Upper lobe of left lung (tissue), 6 donors: ENCODE measurements around the gene TK2. TPM values are rescaled to one million over a fixed set of nuclear protein-coding genes. Genes with fewer than 3 reads are reported as not detected.

Source experiments
- ATAC-seq, 2 donors: fragments of 200-7000 bp; cut with Tn5 transposase; one replicate each; pipeline ENCODE4 v1.9.1; 2022; ENCODE audit warnings: mild to moderate bottlenecking in 2 of 2, moderate library complexity in 2 of 2; ENCODE audit not compliant: low FRiP score in 2 of 2
- DNase-seq, 2 donors: peaks; one replicate each; pipeline ENCODE4 v3.0.0-alpha.2; 2019 to 2020
- H3K27ac ChIP-seq, 4 donors: fragments of 200-600 bp; sonication (generic); one replicate each; pipeline ENCODE4 v1.5.1; 2016 to 2019
- H3K27me3 ChIP-seq, 4 donors: fragments of 200-600 bp; sonication (generic); one replicate each; pipeline ENCODE4 v1.5.1; 2017 to 2019
- H3K36me3 ChIP-seq, 4 donors: fragments of 200-600 bp; sonication (generic); one replicate each; pipeline ENCODE4 v1.5.1; 2016 to 2019
- H3K4me1 ChIP-seq, 4 donors: fragments of 200-600 bp; sonication (generic); one replicate each; pipeline ENCODE4 v1.5.1; 2018 to 2019
- H3K4me3 ChIP-seq, 4 donors: fragments of 200-600 bp; sonication (generic); one replicate each; pipeline ENCODE4 v1.5.1; 2017 to 2019; ENCODE audit warnings: mild to moderate bottlenecking in 2 of 4, moderate library complexity in 1 of 4
- H3K9me3 ChIP-seq, 4 donors: fragments of 200-600 bp; sonication (generic); one replicate each; pipeline ENCODE4 v1.5.1; 2018 to 2019
- CTCF ChIP-seq, 6 experiments: fragments of 450-650 bp in 4 of 6; fragments of 200-600 bp in 2 of 6; sonication (generic) in 2 of 6; IDR thresholded peaks; one replicate each; pipeline ENCODE4 v1.5.1; 2016 to 2019; ENCODE audit warnings: antibody characterized with exemption in 6 of 6
- EP300 ChIP-seq, 4 donors: sonication (generic); formaldehyde crosslinking; IDR thresholded peaks; one replicate each; pipeline ENCODE4 v1.5.1; 2017; ENCODE audit warnings: antibody characterized with exemption in 4 of 4, control low read depth in 2 of 4
- POLR2A ChIP-seq, 4 donors: fragments of 450-650 bp; IDR thresholded peaks; one replicate each; pipeline ENCODE4 v1.5.1; 2016 to 2017; ENCODE audit warnings: antibody characterized with exemption in 4 of 4, mild to moderate bottlenecking in 2 of 4
- POLR2AphosphoS5 ChIP-seq, 2 donors: sonication (generic); formaldehyde crosslinking; IDR thresholded peaks; one replicate each; pipeline ENCODE4 v1.5.1; 2017; ENCODE audit warnings: antibody characterized with exemption in 2 of 2
- WGBS, 2 donors: methylation state at CpG; one replicate each; pipeline ENCODE4 v1.1.5; 2017 to 2018; 5-methylcytosine and 5-hydroxymethylcytosine counted together
- total RNA-seq, 6 donors: library from RNA; depleted of rRNA in 4 of 6; stranded (reverse); fragments of >200 nt in 4 of 6; gene quantifications; one replicate each; pipeline versions ENCODE4 v1.1.0 to v1.2.1, GENCODE V29; 2016 to 2021
- donor health status: DM: no; HTN: no; CAD: no; lungs with moderate emphysema.
- donor health status: DM: no; HTN: yes; CAD: no; lungs with severe emphysema.

The TK2 gene
- total RNA-seq, 6 donors from 2014 or later, result 28.2 to 54.0 (median 36.6) TPM

DNA sequence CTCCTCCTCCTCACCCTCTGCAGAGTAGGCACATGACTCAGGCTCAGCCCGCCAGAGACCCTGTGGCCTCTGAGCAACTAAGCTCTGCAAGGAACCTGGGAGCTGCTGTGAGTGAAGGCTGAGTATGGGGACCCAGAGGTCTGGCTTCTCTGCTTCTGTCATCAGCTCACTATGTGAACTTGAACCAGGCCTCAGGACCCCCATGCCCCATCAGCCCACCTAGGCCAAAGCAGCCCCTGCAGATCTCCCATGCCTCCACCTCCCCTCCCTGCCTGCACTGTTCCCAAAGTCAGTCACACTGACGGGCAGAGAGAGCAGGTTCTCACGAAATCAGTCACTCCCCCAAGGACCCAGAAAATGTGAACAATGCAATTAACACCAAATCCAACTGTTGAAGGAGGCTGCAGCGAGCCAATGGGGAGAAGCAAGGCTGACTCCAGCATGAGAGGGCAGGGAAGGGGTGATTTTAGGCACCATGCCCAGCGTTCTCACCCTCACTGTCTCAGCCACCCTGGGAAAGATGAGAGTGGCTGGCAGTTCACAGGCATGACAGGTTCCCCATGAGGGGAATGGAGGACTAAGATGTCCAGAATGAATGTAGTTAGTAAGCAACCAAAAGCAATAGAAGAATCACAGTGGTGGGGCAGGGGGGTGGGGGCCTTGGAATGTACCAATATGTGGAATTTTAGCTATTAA lies 62.2 kb downstream of the TK2 start:
- no peak for ATAC-seq
- DNase-seq, result no peak
- peak overlapping the region in 3 of 4 donors; percentile 53 to 76 (median 56) for H3K27ac ChIP-seq
- no peaks in the 10 kb centered on the region for H3K36me3 ChIP-seq
- H3K4me3 ChIP-seq, result no peak overlapping the region
- peaks cover 17 to 39% (median 27%) of the 10 kb centered on the region in 4 donors for H3K4me1 ChIP-seq
- H3K9me3 ChIP-seq, result no peaks in the 10 kb centered on the region
- no peak for TF ChIP-seq POLR2A (IDR thresholded peaks at IDR 0.05)
- H3K27me3 ChIP-seq, result no peaks in the 10 kb centered on the region
- WGBS, 2 donors, result 73 to 75% methylated on average over 4 to 5 of the region's 5 CpGs

DNA sequence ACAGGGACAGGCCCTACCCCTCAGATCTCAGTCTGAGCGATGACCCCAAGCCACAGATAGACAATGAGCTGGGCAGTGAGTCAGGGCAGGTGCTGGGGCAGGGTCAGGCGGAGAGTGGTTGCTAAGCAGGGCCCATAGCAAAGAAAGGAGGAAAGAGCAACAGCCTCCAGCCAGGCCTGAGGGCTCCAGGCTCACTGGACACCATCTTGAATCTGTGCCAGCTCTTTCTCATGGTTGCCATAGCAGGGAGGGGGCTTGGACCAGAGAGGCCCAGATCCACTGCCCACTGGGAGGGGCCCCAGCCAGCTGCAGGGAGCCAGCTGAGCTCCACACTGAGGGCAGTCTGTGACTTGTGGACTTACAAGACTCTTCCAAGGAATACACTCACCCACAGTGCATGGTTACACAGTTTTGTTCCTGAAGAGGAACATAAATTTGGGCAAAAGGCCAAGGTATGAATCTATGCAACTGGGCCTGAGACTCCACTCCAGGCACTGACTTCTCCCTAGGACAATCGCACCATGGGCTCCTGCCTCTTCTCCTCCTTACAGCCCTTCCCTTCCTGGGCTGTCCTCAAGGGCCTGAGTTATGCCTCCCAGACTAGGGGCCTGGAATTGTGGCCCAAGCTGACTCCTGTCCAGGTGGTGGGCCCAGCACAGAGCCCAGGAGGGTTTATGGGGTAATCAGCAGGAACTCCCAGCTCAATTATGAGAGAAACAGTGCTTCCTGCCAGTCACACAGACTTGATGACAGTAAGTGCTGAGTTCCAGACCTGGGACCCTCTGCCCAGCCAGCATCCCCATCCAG lies 62.9 kb downstream of the TK2 start:
- 64 to 76% methylated on average over 3 of the region's 3 CpGs for WGBS, 2 donors
- no peak overlapping the region for H3K4me3 ChIP-seq
- H3K9me3 ChIP-seq, result no peaks in the 10 kb centered on the region
- TF ChIP-seq CTCF (IDR thresholded peaks at IDR 0.05) (no peak), EP300 (IDR thresholded peaks at IDR 0.05) (no peak), POLR2AphosphoS5 (IDR thresholded peaks at IDR 0.05) (no peak), POLR2A (IDR thresholded peaks at IDR 0.05) (no peak)
- DNase-seq (peak in 1 of 2 donors; percentile 51), ATAC-seq (peak in 1 of 2 donors; percentile 76)
- peak overlapping the region; percentile 23 to 76 (median 54) for H3K27ac ChIP-seq
- H3K4me1 ChIP-seq, result peaks cover 17 to 39% (median 27%) of the 10 kb centered on the region in 4 donors
- H3K36me3 ChIP-seq, result no peaks in the 10 kb centered on the region
- no peaks in the 10 kb centered on the region for H3K27me3 ChIP-seq

DNA sequence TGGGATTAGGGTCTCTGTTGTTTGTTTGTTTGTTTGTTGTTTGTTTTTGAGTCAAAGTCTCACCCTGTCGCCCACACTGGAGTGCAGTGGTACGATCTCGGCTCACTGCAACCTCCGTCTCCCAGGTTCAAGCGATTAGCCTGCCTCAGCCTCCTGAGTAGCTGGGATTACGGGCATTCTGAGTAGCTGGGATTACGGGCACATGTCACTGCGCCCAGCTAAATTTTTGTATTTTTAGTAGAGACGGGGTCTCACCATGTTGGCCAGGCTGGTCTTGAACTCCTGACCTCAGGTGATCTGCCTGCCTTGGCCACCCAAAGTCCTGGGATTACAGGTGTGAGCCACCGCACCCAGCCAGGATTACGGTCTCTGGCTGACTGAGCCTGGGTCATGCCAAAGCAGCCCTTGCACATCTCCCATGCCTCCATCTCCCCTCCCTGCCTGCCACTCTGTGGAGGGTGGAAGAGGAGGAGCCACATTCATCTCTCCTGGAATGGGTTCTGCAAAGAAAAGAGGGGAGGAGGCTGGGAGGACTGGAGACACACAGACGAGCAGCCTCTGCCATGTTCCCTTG lies 63.6 kb downstream of the TK2 start:
- no peak for DNase-seq

GRCh38 chr16:66485376-66485775 lies 64.5 kb downstream of the TK2 start:
- H3K9me3 ChIP-seq, result no peaks in the 10 kb centered on the region
- H3K27ac ChIP-seq, result no peak overlapping the region
- DNase-seq (no peak), ATAC-seq (no peak)
- H3K36me3 ChIP-seq, result no peaks in the 10 kb centered on the region
- no peaks in the 10 kb centered on the region for H3K27me3 ChIP-seq
- WGBS, 2 donors, result 76% methylated on average over 6 of the region's 6 CpGs; no CpG with 5 or more reads in 1 of the 2 donors
- no peak overlapping the region for H3K4me3 ChIP-seq
- H3K4me1 ChIP-seq, result peaks cover 17 to 27% (median 22%) of the 10 kb centered on the region in 4 donors
- TF ChIP-seq EP300 (IDR thresholded peaks at IDR 0.05), result no peak
- TF ChIP-seq POLR2A (IDR thresholded peaks at IDR 0.05), result no peak
- TF ChIP-seq POLR2AphosphoS5 (IDR thresholded peaks at IDR 0.05), result no peak
- no peak for TF ChIP-seq CTCF (IDR thresholded peaks at IDR 0.05)

More for the DNA sequence above, 63.6 kb downstream of the TK2 start:
- TF ChIP-seq POLR2A (IDR thresholded peaks at IDR 0.05) (no peak), EP300 (IDR thresholded peaks at IDR 0.05) (no peak), POLR2AphosphoS5 (IDR thresholded peaks at IDR 0.05) (no peak), CTCF (IDR thresholded peaks at IDR 0.05) (no peak)
- Histone ChIP-seq H3K27me3 (no peaks in the 10 kb centered on the region), H3K4me1 (peaks cover 17 to 37% (median 26%) of the 10 kb centered on the region in 4 donors), H3K4me3 (no peak overlapping the region), H3K27ac (peak overlapping the region; percentile 23 to 76 (median 54)), H3K9me3 (no peaks in the 10 kb centered on the region), H3K36me3 (no peaks in the 10 kb centered on the region)
- no peak for ATAC-seq
- WGBS, 2 donors, result 95 to 98% methylated on average over 12 of the region's 12 CpGs
